Measurements from ENCODE around the gene PHYKPL.

GRCh38 chr5:178280631-178281030, 48.0 kb upstream of the PHYKPL start:
- TF ChIP-seq CTCF (IDR thresholded peaks at IDR 0.05), result no peak
- no peak for TF ChIP-seq POLR2A (IDR thresholded peaks at IDR 0.05)
- no peak for TF ChIP-seq POLR2AphosphoS5 (IDR thresholded peaks at IDR 0.05; ENCODE audit: insufficient read depth in 1 of 2, low read depth in 1 of 2)
